Ovary (tissue), 9 donors: ENCODE results near the gene SPOCK1. TPM values are rescaled to one million over a fixed set of nuclear protein-coding genes. Genes with fewer than 3 reads are reported as not detected.

Experiments used
- DNase-seq, 5 donors: peaks; one replicate each; pipeline ENCODE4 v3.0.0-alpha.2; 2019 to 2020
- H3K27ac ChIP-seq, 2 donors: fragments of 200-600 bp; one replicate each; pipeline versions ENCODE4 v1.5.1 to v1.8.0; 2019 to 2022
- H3K27me3 ChIP-seq: fragments of 200-600 bp; one replicate; pipeline ENCODE4 v1.8.0; 2022
- H3K36me3 ChIP-seq: fragments of 200-600 bp; sonication (generic); one replicate; pipeline ENCODE4 v1.5.1; 2019
- H3K4me1 ChIP-seq: one replicate; pipeline ENCODE4 v1.8.1; 2013; ENCODE audit warnings: mild to moderate bottlenecking, moderate library complexity; ENCODE audit not compliant: insufficient read depth
- H3K4me3 ChIP-seq: fragments of 200-600 bp; sonication (generic); one replicate; pipeline ENCODE4 v1.5.1; 2017
- H3K9me3 ChIP-seq, 2 donors: fragments of 200-600 bp in 1 of 2; sonication (generic) in 1 of 2; one replicate each; pipeline versions ENCODE4 v1.5.1 to v1.8.1; 2013 to 2019; ENCODE audit warnings: mild to moderate bottlenecking in 1 of 2, moderate library complexity in 1 of 2
- EP300 ChIP-seq: sonication (generic); formaldehyde crosslinking; IDR thresholded peaks from one replicate; pipeline ENCODE4 v1.6.1; 2017; ENCODE audit warnings: antibody characterized with exemption
- POLR2A ChIP-seq: fragments of 450-650 bp; IDR thresholded peaks from one replicate; pipeline ENCODE4 v1.6.1; 2017; ENCODE audit warnings: antibody characterized with exemption, mild to moderate bottlenecking, moderate library complexity
- WGBS, 3 donors: extraction: QIAGEN DNeasy Blood & Tissue Kit in 1 of 3; methylation state at CpG; one replicate each; pipeline versions ENCODE4 v1.1.5 to v1.1.7; 2013 to 2017; 5-methylcytosine and 5-hydroxymethylcytosine counted together
- intact Hi-C, 4 donors: fragments of 100-400 bp; cut with DNase I; formaldehyde crosslinking; loops; one replicate each; pipeline versions ENCODE4 v1.11.0 to v1.15.1; 2022 to 2023
- polyA plus RNA-seq, 2 donors: library from polyadenylated mRNA; stranded (reverse); fragments of 200-250 nt in 1 of 2; fragments of 350-450 nt in 1 of 2; fragmentation: Illumina TruSeq in 1 of 2; extraction: RNeasy Lipid Tissue Mini Kit (QIAGEN cat#74804) in 1 of 2; gene quantifications; one replicate each; pipeline ENCODE4 v1.2.3, GENCODE V29; 2013 to 2014
- total RNA-seq, 7 donors: library from RNA; depleted of rRNA in 2 of 7; stranded (reverse); fragments of >200 nt in 2 of 7; fragmentation: NEBNext Ultra II Directional in 3 of 7; extraction: Animal tissue kit (Norgen Biotek cat#: 25700) in 3 of 7; gene quantifications; one replicate each; pipeline versions ENCODE4 v1.1.0 to v1.2.4, GENCODE V29; 2016 to 2023
- TF ChIP-seq, protein P1 (sequence below), 3 donors: fragments of 450-650 bp in 2 of 3; fragments of 200-600 bp in 1 of 3; IDR thresholded peaks; one replicate each; pipeline versions ENCODE4 v1.5.1 to v1.8.0; 2016 to 2022; ENCODE audit warnings: antibody characterized with exemption in 3 of 3, mild to moderate bottlenecking in 1 of 3
- donor health status: DM: no; HTN: no; CAD: no; lungs with moderate emphysema.
- donor health status: DM: no; HTN: no; CAD: no.
- donor health status: Bipolar disorder and iron deficiency.
- donor health status: DM: yes; HTN: yes; CAD: no.
- donor health status: DM: no; HTN: no; CAD: no.
- donor health status: DM: yes; HTN: yes; CAD: no.

The SPOCK1 gene
- total and polyA plus RNA-seq, 9 donors: 1.3 to 42.6 (median 10.8) TPM

DNA sequence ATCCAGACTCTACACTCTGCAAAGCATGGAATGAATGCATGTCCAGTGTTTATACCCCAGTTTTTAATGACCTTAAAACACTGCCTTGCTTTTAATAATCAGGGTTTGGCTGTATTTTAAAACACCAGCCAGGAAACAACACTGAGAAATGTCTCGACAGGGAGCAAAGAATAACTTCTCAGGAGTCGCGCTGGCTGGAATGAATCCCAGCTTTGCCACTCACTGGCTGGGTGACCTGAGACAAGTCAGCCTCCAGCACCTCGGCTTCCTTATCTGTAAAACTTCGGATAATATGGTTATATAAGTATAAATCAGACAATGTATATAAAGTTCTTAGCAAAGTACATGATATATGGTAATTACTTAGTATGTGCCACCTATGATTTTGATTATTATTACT lies 505.0 kb downstream of the SPOCK1 start:
- H3K27me3 ChIP-seq: no peaks in the 10 kb centered on the region
- intact Hi-C loops: no loop called here
- H3K27ac ChIP-seq: no peak overlapping the region
- DNase-seq: no peak
- 40 to 41% (median 41%) methylated on average over 5 of the region's 5 CpGs for WGBS, 3 donors
- TF ChIP-seq EP300: no peak
- TF ChIP-seq POLR2A: no peak
- TF ChIP-seq, protein P1, sequence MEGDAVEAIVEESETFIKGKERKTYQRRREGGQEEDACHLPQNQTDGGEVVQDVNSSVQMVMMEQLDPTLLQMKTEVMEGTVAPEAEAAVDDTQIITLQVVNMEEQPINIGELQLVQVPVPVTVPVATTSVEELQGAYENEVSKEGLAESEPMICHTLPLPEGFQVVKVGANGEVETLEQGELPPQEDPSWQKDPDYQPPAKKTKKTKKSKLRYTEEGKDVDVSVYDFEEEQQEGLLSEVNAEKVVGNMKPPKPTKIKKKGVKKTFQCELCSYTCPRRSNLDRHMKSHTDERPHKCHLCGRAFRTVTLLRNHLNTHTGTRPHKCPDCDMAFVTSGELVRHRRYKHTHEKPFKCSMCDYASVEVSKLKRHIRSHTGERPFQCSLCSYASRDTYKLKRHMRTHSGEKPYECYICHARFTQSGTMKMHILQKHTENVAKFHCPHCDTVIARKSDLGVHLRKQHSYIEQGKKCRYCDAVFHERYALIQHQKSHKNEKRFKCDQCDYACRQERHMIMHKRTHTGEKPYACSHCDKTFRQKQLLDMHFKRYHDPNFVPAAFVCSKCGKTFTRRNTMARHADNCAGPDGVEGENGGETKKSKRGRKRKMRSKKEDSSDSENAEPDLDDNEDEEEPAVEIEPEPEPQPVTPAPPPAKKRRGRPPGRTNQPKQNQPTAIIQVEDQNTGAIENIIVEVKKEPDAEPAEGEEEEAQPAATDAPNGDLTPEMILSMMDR (IDR thresholded peaks at IDR 0.05): no peak
- no peaks in the 10 kb centered on the region for H3K9me3 ChIP-seq
- H3K4me3 ChIP-seq: no peak overlapping the region
- H3K36me3 ChIP-seq: no peaks in the 10 kb centered on the region
- H3K4me1 ChIP-seq: no peaks in the 10 kb centered on the region

DNA sequence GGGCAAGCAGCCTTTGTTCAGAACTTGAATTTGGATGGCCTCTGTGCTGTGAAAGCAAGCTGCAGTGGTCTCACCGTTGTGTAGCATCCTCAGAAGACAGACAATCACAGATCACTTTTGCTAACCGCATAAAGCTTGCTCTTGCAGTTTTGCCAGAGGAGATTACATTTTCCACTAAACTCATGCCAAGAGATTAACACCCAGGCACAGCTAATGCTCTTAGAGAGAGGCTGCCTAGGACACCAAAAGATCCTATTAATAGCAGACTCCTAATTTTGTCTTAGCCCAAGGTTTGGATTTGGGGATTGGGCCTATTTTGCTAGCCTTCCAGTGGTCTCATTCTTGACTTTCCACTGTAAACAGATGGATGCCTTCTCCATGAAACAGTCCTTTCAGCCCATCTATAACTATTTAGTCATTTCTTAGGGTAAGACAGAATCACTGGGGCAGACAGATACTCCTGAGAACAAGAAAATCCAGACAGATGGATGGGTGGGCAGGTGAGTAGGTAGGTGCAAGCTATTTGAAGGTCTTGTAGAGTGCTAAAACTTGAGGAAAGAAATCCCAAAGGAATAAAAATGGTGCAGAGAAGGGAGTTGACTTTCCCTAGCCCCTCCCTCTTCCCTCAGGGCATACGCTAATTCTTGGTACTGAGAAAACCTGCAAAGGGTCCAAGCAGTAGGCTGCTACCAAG lies 506.2 kb downstream of the SPOCK1 start:
- H3K36me3 ChIP-seq: no peaks in the 10 kb centered on the region

DNA sequence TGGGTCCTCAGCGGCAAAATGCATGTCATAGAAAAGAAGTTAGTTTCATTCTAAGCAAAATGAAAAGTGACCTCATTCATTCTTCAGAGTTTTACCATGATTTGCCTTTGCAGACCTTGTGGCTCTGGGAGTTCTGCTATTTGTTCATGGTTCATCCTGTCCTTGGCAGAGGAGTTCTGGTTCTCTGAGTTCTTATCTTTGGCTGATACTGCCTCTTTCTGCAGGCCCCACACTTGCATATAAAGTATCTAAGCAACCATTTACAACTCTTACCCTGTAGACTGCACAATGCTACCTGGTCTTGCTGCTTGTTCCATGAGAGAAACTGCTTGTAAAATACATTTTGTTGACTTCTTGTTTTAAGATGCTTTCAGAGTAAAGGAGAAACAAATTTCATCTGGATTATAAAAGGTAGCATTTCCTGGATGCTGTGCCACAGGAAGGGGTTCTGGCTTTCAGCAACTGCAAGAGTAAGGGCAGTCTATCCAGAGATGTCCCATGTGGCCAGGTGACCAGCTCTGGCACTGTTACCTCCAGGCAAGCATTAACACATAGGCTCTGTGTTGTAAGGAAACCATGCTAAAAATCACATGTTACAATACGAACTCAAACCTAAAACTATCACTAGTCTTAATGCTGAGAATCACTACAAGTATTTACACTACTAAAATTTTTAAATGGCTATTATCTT lies 513.2 kb downstream of the SPOCK1 start:
- no peak for DNase-seq
- TF ChIP-seq POLR2A: no peak
- TF ChIP-seq, protein P1 (IDR thresholded peaks at IDR 0.05): no peak
- TF ChIP-seq EP300: no peak
- H3K27ac ChIP-seq: no peak overlapping the region
- 68 to 80% (median 80%) methylated on average over 2 of the region's 2 CpGs for WGBS, 3 donors
- no peak overlapping the region for H3K4me3 ChIP-seq
- no peaks in the 10 kb centered on the region for H3K36me3 ChIP-seq
- H3K4me1 ChIP-seq: no peaks in the 10 kb centered on the region
- H3K27me3 ChIP-seq: no peaks in the 10 kb centered on the region
- no peaks in the 10 kb centered on the region for H3K9me3 ChIP-seq
- intact Hi-C loops: no loop called here

More for the DNA sequence above, 506.2 kb downstream of the SPOCK1 start:
- no peak overlapping the region for H3K27ac ChIP-seq
- intact Hi-C loops: no loop called here
- no peak overlapping the region for H3K4me3 ChIP-seq
- H3K9me3 ChIP-seq: no peaks in the 10 kb centered on the region
- DNase-seq: no peak
- no peaks in the 10 kb centered on the region for H3K4me1 ChIP-seq
- H3K27me3 ChIP-seq: no peaks in the 10 kb centered on the region
- 32 to 50% (median 41%) methylated on average over 3 of the region's 3 CpGs for WGBS, 3 donors
- TF ChIP-seq, protein P1 (IDR thresholded peaks at IDR 0.05): no peak
- no peak for TF ChIP-seq POLR2A
- TF ChIP-seq EP300: no peak

DNA sequence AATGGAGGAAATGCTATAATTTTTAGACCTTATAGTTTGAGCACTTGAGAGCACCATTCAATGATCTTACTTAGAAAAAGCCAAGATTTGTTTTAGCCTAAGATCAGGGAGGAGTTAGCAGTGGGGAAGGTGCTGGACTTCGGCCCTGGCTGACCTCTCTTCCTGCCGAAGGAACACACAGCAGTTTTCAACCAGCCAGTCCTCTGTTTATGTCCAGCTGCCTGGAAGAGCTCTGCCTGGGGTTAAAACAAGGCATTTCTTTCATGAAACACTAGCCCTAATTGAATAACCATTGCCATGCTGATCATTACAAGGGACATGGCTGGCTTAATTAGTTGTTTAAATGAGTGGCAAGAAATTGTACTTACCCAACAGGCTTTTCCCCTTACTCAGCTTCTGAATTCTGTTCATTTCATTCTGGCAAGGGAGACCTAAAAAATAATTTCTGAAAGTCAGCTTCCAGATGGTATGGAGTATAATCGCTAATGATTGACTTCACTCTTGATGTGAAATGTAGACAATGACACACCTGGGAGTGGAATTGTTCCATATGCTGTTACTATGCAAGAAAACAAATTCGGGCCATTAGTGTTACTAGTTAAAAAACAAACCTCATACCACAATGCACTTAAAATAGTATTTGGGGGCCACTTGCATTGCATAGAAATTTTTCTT lies 514.2 kb downstream of the SPOCK1 start:
- H3K36me3 ChIP-seq: no peaks in the 10 kb centered on the region
- no peaks in the 10 kb centered on the region for H3K27me3 ChIP-seq
- TF ChIP-seq, protein P1 (IDR thresholded peaks at IDR 0.05): no peak
- TF ChIP-seq EP300: no peak
- TF ChIP-seq POLR2A: no peak
- intact Hi-C loops: no loop called here
- H3K4me1 ChIP-seq: no peaks in the 10 kb centered on the region
- no peak for DNase-seq
- H3K9me3 ChIP-seq: no peaks in the 10 kb centered on the region
- 55 to 62% (median 56%) methylated on average over 4 of the region's 4 CpGs for WGBS, 3 donors
- no peak overlapping the region for H3K27ac ChIP-seq
- H3K4me3 ChIP-seq: no peak overlapping the region
